ENCODE data around the gene CRYGB. TPM values are rescaled to one million over a fixed set of nuclear protein-coding genes. Genes with fewer than 3 reads are reported as not detected.
"Not testable (repeated sequence)": the region's sequence is repeated elsewhere in the genome, so short reads cannot be mapped to it uniquely, and the experiment has no call there.

Gene CRYGB
- total RNA-seq, 2 experiments from 2014 or later = not detected

DNA sequence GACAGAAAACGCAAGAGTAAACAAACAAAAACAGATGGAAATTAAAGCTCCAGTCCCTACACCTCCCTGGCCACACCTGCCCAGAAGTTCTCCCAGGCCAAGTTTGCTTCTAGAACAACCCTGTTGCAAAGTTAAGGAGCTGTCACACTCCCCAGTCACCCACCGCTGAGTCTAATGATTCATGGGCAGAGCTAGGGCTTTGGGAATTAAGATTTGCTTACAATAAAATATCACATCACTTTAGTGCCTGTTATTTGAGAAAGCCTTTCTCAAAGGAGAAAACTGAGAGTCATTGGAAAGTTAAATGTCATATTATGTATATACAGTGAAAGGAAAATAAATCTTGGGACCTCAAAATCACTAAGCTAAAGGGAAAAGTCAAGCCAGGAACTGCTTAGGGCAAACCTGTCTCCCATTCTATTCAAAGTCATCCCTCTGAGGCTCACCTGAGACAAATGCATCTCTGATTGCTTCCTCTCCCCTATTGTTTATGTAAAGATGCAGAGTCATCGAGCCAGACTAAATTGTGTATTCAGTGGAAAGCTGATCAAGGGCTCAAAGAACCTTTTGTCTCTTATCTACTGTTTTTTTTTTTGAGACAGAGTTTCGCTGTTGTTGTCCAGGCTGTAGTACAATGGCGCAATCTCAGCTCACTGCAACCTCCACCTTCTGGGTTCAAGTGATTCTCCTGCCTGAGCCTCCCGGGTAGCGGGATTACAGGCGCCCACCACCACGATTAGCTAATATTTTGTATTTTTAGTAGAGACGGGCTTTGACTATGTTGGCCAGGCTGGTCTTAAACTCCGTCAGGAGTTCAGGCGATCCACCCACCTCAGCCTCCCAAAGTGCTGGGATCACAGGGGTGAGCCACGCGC lies 2.8 kb downstream of the CRYGB start:
- intact Hi-C loops (cut with DNase I, micrococcal nuclease) = no loop called here
- Mint-ChIP-seq H3K9me3 (no peaks in the 10 kb centered on the region), H3K27me3 (no peaks in the 10 kb centered on the region), H3K36me3 (ENCODE audit: low read depth) (no peaks in the 10 kb centered on the region), H3K27ac (no peak overlapping the region), H3K4me3 (no peak overlapping the region), H3K4me1 (ENCODE audit: low read depth) (no peaks in the 10 kb centered on the region)
- CTCF ChIA-PET = no interaction called here
- DNase-seq = no peak
- Histone ChIP-seq H3K27me3 (ENCODE audit: control insufficient read depth in 1 of 2, insufficient read depth in 2 of 2, low read length in 2 of 2) (no peaks in the 10 kb centered on the region), H3K4me3 (ENCODE audit: low read length) (no peak overlapping the region), H3K4me1 (ENCODE audit: insufficient read depth, low read length) (no peaks in the 10 kb centered on the region), H3K27ac (ENCODE audit: low read depth in 1 of 2, low read length in 2 of 2) (no peak overlapping the region), H3K9me3 (ENCODE audit: control insufficient read depth in 1 of 2, insufficient read depth in 1 of 2, low read length in 2 of 2) (peaks cover 0 to 3% of the 10 kb centered on the region in 2 experiments), H3K36me3 (ENCODE audit: insufficient read depth, low read length) (no peaks in the 10 kb centered on the region)
- POLR2A ChIA-PET = interaction anchor here (0.6 kb wide), 1 partner anchor 156 kb away, joined by 3 read pairs; no protein-coding TSS in a partner anchor
- TF ChIP-seq, protein P1, sequence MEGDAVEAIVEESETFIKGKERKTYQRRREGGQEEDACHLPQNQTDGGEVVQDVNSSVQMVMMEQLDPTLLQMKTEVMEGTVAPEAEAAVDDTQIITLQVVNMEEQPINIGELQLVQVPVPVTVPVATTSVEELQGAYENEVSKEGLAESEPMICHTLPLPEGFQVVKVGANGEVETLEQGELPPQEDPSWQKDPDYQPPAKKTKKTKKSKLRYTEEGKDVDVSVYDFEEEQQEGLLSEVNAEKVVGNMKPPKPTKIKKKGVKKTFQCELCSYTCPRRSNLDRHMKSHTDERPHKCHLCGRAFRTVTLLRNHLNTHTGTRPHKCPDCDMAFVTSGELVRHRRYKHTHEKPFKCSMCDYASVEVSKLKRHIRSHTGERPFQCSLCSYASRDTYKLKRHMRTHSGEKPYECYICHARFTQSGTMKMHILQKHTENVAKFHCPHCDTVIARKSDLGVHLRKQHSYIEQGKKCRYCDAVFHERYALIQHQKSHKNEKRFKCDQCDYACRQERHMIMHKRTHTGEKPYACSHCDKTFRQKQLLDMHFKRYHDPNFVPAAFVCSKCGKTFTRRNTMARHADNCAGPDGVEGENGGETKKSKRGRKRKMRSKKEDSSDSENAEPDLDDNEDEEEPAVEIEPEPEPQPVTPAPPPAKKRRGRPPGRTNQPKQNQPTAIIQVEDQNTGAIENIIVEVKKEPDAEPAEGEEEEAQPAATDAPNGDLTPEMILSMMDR (IDR thresholded peaks at IDR 0.05) = no peak
- no peak for ATAC-seq (ENCODE audit: poor library complexity)

DNA sequence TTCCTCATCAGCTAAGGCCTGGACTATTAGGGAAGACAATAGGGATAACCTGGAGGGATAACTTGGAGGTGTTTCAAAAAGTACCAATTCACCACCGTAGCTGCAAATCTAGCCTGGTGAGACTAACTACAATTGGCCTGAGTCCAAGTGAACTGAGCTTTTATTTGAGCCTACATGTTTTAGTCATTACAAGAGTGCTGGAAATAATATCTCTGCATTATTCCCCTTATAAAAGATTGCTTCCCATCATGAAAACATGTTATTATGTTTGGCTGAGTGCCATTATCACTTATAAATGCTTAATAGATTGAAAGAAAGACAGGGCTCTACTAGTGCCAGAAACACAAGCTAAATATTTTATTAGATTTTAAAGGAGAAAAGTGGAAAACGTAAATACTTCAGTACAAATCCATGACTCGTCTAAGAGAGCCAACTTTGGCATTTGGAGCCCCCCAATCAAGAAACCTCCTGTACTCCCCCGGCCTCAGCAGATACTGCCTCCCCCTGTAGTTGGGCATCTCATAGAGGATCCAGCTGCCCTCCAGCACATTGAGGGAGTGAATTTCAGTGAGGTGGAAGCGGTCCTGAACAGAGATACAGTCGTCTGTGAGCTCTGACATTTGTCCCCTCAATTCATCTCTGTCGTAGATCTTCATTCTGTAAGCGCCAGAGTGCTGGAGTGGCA lies 3.6 kb downstream of the CRYGB start:
- Mint-ChIP-seq H3K36me3 (ENCODE audit: low read depth) (no peaks in the 10 kb centered on the region), H3K9me3 (no peaks in the 10 kb centered on the region), H3K4me1 (ENCODE audit: low read depth) (no peaks in the 10 kb centered on the region), H3K4me3 (no peak overlapping the region), H3K27ac (no peak overlapping the region), H3K27me3 (no peaks in the 10 kb centered on the region)
- no peaks in the 10 kb centered on the region for H3K4me1 ChIP-seq (ENCODE audit: insufficient read depth, low read length)
- H3K4me3 ChIP-seq (ENCODE audit: low read length) = no peak overlapping the region
- no peaks in the 10 kb centered on the region for H3K36me3 ChIP-seq (ENCODE audit: insufficient read depth, low read length)
- H3K27me3 ChIP-seq (ENCODE audit: control insufficient read depth in 1 of 2, insufficient read depth in 2 of 2, low read length in 2 of 2) = no peaks in the 10 kb centered on the region
- ChIA-PET POLR2A (no interaction called here), CTCF (no interaction called here)
- intact Hi-C loops (cut with DNase I, micrococcal nuclease) = no loop called here
- no peak overlapping the region for H3K27ac ChIP-seq (ENCODE audit: low read depth in 1 of 2, low read length in 2 of 2)
- ATAC-seq (ENCODE audit: poor library complexity) (no peak), DNase-seq (no peak)
- H3K9me3 ChIP-seq (ENCODE audit: control insufficient read depth in 1 of 2, insufficient read depth in 1 of 2, low read length in 2 of 2) = peaks cover 0 to 3% of the 10 kb centered on the region in 2 experiments
- TF ChIP-seq, protein P1 (IDR thresholded peaks at IDR 0.05) = no peak

DNA sequence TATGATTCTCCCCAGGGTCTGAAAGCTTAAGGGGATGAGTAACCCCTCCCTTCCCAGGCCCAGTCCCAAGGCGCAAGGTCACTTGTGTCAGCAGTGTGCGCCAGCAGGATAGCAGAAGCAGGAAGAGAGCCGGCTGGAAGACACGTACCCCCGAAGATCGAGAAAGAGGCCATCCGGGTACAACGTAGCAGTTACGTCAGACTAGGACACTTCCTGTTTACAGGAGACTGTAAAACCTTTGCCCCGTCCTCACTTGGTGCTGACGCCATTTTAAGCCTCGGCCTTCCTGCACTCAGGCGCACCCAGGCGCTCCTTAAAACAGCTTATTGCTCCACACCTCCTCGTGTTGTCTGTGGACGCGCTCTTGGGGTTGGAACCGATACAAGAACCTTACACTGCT lies 6.5 kb downstream of the CRYGB start:
- TF ChIP-seq, protein P1 (IDR thresholded peaks at IDR 0.05) = no peak
- Histone ChIP-seq H3K9me3 (ENCODE audit: control insufficient read depth in 1 of 2, insufficient read depth in 1 of 2, low read length in 2 of 2) (peaks cover 0 to 6% of the 10 kb centered on the region in 2 experiments), H3K27ac (ENCODE audit: low read depth in 1 of 2, low read length in 2 of 2) (no peak overlapping the region), H3K4me1 (ENCODE audit: insufficient read depth, low read length) (peaks cover 7% of the 10 kb centered on the region), H3K36me3 (ENCODE audit: insufficient read depth, low read length) (no peaks in the 10 kb centered on the region), H3K4me3 (ENCODE audit: low read length) (no peak overlapping the region), H3K27me3 (ENCODE audit: control insufficient read depth in 1 of 2, insufficient read depth in 2 of 2, low read length in 2 of 2) (no peaks in the 10 kb centered on the region)
- ChIA-PET POLR2A (no interaction called here), CTCF (no interaction called here)
- Mint-ChIP-seq H3K4me3 (no peak overlapping the region), H3K36me3 (ENCODE audit: low read depth) (no peaks in the 10 kb centered on the region), H3K27me3 (no peaks in the 10 kb centered on the region), H3K27ac (no peak overlapping the region), H3K9me3 (no peaks in the 10 kb centered on the region), H3K4me1 (ENCODE audit: low read depth) (peaks cover 12% of the 10 kb centered on the region)
- intact Hi-C loops (cut with DNase I, micrococcal nuclease) = no loop called here
- no peak for ATAC-seq (ENCODE audit: poor library complexity)
- no peak for DNase-seq

DNA sequence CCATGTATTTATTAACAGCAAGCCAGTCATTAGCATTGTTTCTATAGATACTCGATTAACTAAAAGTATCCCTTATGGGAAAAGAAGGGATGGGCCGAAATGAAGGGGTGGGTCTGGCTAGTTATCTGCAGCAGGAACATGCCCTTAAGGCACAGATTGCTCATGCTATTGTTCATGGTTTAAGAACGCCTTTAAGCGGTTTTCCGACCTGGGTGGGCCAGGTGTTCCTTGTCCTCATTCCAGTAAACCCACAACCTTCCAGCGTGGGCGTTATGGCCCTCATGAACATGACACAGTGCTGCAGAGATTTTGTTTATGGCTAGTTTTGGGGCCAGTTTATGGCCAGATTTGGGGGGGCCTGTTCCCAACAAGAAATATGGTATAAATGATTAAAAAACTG lies 7.6 kb downstream of the CRYGB start:
- H3K27ac Mint-ChIP-seq; DNase-seq; H3K27me3 ChIP-seq (ENCODE audit: control insufficient read depth in 1 of 2, insufficient read depth in 2 of 2, low read length in 2 of 2); POLR2A ChIA-PET; ATAC-seq (ENCODE audit: poor library complexity); intact Hi-C loops (cut with DNase I, micrococcal nuclease); H3K27ac ChIP-seq (ENCODE audit: low read depth in 1 of 2, low read length in 2 of 2); H3K4me1 ChIP-seq (ENCODE audit: insufficient read depth, low read length); H3K4me3 ChIP-seq (ENCODE audit: low read length); H3K36me3 ChIP-seq (ENCODE audit: insufficient read depth, low read length); H3K27me3 Mint-ChIP-seq; H3K9me3 ChIP-seq (ENCODE audit: control insufficient read depth in 1 of 2, insufficient read depth in 1 of 2, low read length in 2 of 2); CTCF ChIA-PET; H3K36me3 Mint-ChIP-seq (ENCODE audit: low read depth); H3K9me3 Mint-ChIP-seq; H3K4me3 Mint-ChIP-seq: not testable (repeated sequence)
- peaks cover 12% of the 10 kb centered on the region for H3K4me1 Mint-ChIP-seq (ENCODE audit: low read depth)
